GM10248 (cell line): ENCODE results near the gene GOSR2.

Experiments used
- CTCF ChIA-PET: fragments of 300-600 bp; sonication (Branson Sonifier 250); formaldehyde crosslinking; extraction: SDS; loops from one replicate; lab custom pipeline; 2021; ENCODE audit warnings: antibody characterized with exemption; lab: Yijun Ruan, JAX
- POLR2A ChIA-PET: fragments of 350-650 bp; sonication (Branson Sonifier 250); formaldehyde crosslinking; extraction: SDS; loops from one replicate; lab custom pipeline; 2020; ENCODE audit warnings: antibody characterized with exemption; lab: Yijun Ruan, JAX
- DNase-seq: peaks from one replicate; pipeline ENCODE4 v3.0.0; 2012; ENCODE audit errors: extremely low spot score
- TF ChIP-seq, protein P1 (sequence below): IDR thresholded peaks from 2 replicates; pipeline ENCODE4 v1.5.1; 2012; ENCODE audit warnings: mild to moderate bottlenecking, low read depth; ENCODE audit errors: extremely low read depth, missing control alignments, control extremely low read depth

The GOSR2 gene

DNA sequence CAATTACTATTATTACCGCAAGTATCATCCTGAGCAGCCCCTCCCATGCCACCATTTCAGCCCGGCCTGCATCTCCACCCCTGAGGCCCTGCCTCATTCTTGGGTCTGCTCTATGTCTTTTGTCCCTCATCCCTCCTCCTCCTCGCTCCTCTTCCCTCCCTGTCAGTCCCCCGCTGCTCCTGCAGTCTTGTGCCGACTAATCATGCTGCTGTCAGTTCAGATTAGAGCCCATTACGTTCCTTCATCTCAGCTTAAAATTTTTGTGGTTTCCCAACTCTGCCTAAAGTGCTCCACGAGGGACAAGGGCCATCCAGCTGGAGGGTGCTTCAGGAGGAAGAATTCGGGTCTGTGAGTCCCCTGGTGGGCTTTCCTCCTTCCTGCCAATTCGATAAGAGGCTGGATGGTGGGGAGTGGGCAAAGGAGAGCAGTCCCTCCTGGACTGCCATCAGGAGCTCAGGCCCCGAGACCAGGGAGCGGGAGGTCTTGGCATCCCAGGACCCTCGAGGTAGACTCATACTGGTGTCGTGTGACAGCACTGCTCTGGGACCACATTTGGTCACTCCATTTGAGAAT is 32.9 kb upstream of the GOSR2 start:
- TF ChIP-seq, protein P1, sequence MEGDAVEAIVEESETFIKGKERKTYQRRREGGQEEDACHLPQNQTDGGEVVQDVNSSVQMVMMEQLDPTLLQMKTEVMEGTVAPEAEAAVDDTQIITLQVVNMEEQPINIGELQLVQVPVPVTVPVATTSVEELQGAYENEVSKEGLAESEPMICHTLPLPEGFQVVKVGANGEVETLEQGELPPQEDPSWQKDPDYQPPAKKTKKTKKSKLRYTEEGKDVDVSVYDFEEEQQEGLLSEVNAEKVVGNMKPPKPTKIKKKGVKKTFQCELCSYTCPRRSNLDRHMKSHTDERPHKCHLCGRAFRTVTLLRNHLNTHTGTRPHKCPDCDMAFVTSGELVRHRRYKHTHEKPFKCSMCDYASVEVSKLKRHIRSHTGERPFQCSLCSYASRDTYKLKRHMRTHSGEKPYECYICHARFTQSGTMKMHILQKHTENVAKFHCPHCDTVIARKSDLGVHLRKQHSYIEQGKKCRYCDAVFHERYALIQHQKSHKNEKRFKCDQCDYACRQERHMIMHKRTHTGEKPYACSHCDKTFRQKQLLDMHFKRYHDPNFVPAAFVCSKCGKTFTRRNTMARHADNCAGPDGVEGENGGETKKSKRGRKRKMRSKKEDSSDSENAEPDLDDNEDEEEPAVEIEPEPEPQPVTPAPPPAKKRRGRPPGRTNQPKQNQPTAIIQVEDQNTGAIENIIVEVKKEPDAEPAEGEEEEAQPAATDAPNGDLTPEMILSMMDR: no peak
- ChIA-PET CTCF (no interaction called here), POLR2A (no interaction called here)

DNA sequence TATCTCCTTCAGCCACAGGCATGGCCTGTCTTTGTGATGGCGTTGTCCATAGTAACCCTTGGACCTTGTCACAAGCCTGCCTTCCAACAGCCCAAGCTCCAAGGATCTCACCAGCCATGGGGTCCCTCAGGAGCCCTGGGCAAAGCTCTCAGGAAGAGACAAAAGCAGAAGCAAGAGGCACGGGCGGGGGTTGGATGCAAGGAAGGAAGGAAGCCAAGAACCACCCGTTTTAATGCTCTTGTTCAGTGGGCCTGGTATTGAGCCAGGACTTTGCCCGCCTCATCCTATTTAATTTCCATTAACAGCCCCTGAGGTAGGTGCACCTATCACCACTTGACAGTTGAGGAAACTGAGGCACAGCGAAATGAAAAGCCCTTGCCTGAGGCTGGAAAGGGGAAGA is 32.3 kb upstream of the GOSR2 start:
- TF ChIP-seq, protein P1: no peak
- POLR2A ChIA-PET: no interaction called here
- DNase-seq: no peak
- CTCF ChIA-PET: no interaction called here

More for the DNA sequence above, 32.9 kb upstream of the GOSR2 start:
- DNase-seq: no peak

DNA sequence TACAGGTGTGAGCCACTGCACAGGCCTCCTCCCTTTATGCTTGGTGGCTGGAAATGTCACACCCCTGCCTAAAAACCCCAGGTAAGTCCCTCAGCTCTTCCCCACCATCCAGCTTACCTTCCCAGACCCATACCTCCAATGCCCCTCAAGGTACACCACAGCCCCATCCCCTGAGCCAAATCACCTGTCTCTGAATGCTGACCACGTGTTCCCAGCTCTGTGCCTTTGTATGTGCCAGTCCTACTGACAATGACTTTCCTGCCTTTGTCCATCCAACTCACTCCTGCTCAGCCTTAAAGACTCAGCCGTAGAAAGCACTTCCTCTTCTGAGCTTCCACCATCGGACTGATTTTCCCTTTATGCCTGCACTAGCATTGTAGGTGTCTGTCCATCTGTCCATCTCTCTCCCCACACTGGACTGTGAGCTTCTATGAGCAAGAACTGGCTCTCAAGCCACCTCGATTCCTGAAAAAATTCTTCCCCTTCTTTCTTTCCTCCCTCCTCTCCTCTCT is 30.7 kb upstream of the GOSR2 start:
- POLR2A ChIA-PET: no interaction called here
- DNase-seq: no peak
- CTCF ChIA-PET: no interaction called here
- TF ChIP-seq, protein P1: no peak

DNA sequence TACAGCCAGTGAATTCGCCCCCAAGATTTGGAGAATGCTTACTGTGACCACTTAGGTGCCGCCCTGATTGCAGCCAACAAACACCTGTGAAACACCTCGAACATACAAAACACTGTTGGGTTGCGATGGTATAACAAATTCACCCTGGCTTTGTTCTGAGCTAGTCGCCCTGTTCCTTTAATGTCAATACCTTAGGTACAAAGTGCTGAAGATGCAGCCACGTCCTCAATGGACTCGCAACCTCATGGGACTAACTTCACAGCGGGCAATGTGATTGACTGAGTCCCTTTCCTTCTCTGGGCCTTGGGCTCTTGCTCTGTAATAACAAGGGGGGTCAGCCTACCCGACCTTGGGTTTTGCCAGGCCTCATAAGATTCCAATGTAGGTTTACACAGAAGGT is 28.9 kb upstream of the GOSR2 start:
- DNase-seq: no peak
- ChIA-PET CTCF (no interaction called here), POLR2A (no interaction called here)
- TF ChIP-seq, protein P1: no peak

DNA sequence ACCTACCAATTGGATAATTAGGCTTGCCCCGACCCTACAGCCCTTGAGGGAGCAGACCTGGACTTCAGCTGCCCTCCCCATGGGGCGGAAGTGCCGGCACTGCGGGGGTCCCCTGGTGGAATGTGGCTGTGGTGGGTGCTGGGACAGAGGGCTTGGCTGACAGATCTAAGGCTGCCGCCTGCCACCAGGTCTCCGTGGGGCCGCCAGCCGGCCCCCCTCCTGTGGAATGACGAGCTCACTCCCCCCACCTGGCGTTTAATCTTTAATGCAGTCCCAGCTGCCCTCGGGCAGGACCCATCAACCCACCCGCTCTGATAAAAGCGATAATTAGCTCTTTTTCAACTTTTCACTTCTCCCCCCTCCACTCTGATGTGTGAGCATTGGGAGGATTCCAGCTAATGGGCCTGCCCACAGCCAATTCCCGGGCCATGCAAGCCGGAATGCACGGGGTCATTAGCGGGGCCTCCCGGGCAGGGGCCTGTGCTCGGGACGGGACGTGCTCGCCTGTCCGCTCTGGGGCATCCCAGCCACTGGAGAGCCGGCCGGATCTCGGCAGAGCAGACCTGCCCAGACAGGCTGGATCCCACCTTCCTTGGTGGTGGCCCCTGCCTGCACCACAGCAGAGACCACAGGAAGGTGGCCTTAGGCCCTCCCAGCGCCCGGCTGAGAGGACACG is 28.3 kb upstream of the GOSR2 start:
- CTCF ChIA-PET: interaction anchor here (1.7 kb wide), 1 partner anchor 14 kb away, joined by 4 read pairs; no protein-coding TSS in a partner anchor
- POLR2A ChIA-PET: no interaction called here
- TF ChIP-seq, protein P1: no peak
- DNase-seq: no peak

DNA sequence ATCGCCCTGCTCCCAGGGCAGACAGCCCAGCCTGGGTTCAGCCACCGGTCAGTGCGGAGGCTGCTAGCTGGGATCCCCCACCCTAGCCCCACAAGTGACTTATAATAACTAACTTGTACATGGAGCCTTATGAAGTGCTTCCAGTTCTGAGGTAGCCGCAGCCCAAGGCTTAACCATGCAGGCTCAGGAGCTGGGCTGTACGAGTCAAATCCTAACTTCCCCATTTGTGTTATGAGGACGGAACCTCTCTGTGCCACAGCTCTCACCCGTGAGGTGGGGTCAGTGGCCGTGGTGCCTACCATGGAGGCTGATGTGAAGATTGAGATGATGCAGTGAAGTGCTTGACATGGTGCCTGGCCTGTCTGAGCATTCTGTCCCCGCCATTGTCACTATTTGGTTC is 27.8 kb upstream of the GOSR2 start:
- POLR2A ChIA-PET: no interaction called here
- CTCF ChIA-PET: interaction anchor here (1.7 kb wide), 1 partner anchor 13 kb away, joined by 4 read pairs; no protein-coding TSS in a partner anchor
- TF ChIP-seq, protein P1: no peak
- DNase-seq: no peak
